DND-41 (cell line): ENCODE data around the gene TFAP2B.

Experiments
- ATAC-seq: fragments of 200-7000 bp; cut with Tn5 transposase; 3 replicates; pipeline ENCODE4 v1.9.1; 2021; ENCODE audit warnings: low read depth; ENCODE audit not compliant: insufficient read depth
- DNase-seq: peaks from one replicate; pipeline ENCODE4 v3.0.0-alpha.2; 2020
- H2AFZ ChIP-seq: 2 replicates; pipeline ENCODE4 v1.6.0; 2012; ENCODE audit warnings: low read depth, low read length
- H3K27ac ChIP-seq: 2 replicates; pipeline ENCODE4 v1.5.1; 2012; ENCODE audit warnings: low read length, inconsistent platforms
- H3K27me3 ChIP-seq: fragments of 200-600 bp; sonication (generic); 2 replicates; pipeline ENCODE4 v1.6.0; 2012; ENCODE audit warnings: low read length, mild to moderate bottlenecking, inconsistent platforms; ENCODE audit not compliant: insufficient read depth, poor library complexity
- H3K36me3 ChIP-seq: 2 replicates; pipeline ENCODE4 v1.5.1; 2012; ENCODE audit warnings: low read length, inconsistent platforms; ENCODE audit not compliant: insufficient read depth
- H3K4me1 ChIP-seq: 2 replicates; pipeline ENCODE4 v1.5.1; 2012; ENCODE audit warnings: mild to moderate bottlenecking, low read length; ENCODE audit not compliant: insufficient read depth
- H3K4me2 ChIP-seq: 2 replicates; pipeline ENCODE4 v1.6.0; 2012; ENCODE audit warnings: mild to moderate bottlenecking, moderate library complexity, low read length, inconsistent platforms; ENCODE audit not compliant: insufficient read depth
- H3K4me3 ChIP-seq, 2 experiments: fragments of 200-600 bp in 1 of 2; shearing (Covaris generic) in 1 of 2; 2 replicates each; pipeline ENCODE4 v1.5.1; 2012 to 2016; ENCODE audit warnings: inconsistent platforms in 2 of 2, low read length in 2 of 2, mild to moderate bottlenecking in 2 of 2, low read depth in 1 of 2, moderate library complexity in 1 of 2
- H3K79me2 ChIP-seq: 2 replicates; pipeline ENCODE4 v1.6.0; 2012; ENCODE audit warnings: low read length, inconsistent platforms; ENCODE audit not compliant: insufficient read depth
- H3K9ac ChIP-seq: 2 replicates; pipeline ENCODE4 v1.6.0; 2012; ENCODE audit warnings: low read depth, mild to moderate bottlenecking, inconsistent platforms, low read length, moderate library complexity
- H3K9me3 ChIP-seq: 2 replicates; pipeline ENCODE4 v1.5.1; 2012; ENCODE audit warnings: low read length, moderate library complexity, mild to moderate bottlenecking, inconsistent platforms; ENCODE audit not compliant: insufficient read depth, severe bottlenecking
- H4K20me1 ChIP-seq: 2 replicates; pipeline ENCODE4 v1.6.0; 2012; ENCODE audit warnings: low read length; ENCODE audit not compliant: insufficient read depth
- CTCF ChIP-seq: IDR thresholded peaks from 2 replicates; pipeline ENCODE4 v1.5.1; 2012; ENCODE audit warnings: borderline replicate concordance, low read length, moderate library complexity, mild to moderate bottlenecking; ENCODE audit not compliant: poor library complexity, severe bottlenecking; ENCODE audit errors: extremely low read depth
- EZH2 ChIP-seq: IDR thresholded peaks from 3 replicates; pipeline ENCODE4 v1.6.1; 2012; ENCODE audit warnings: borderline replicate concordance, low read depth, mild to moderate bottlenecking, moderate library complexity, low read length, inconsistent platforms; ENCODE audit not compliant: severe bottlenecking

The TFAP2B gene

DNA sequence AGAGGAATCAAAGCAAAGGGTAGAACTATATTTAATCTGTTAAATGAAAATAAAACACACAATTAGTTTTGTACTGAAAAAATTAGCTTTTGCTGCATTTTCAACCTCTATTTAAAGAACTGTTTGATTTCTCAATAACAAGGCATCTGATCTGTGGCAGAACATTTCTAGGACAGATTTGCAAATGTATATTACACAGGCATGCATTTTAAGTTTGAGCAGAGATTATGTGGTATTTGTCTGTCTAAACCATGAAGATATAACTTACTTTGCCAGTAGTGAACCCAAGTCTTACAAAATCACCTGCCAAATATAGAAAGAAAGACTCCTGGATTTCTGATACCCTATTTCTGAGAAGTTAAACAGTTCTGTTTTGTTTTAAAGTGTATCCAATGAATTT is 71.9 kb downstream of the TFAP2B start:
- Histone ChIP-seq H4K20me1 (no peaks in the 10 kb centered on the region), H3K4me1 (no peaks in the 10 kb centered on the region), H3K27me3 (no peaks in the 10 kb centered on the region), H3K27ac (no peak overlapping the region), H3K9ac (no peak overlapping the region), H3K4me3 (no peak overlapping the region), H3K79me2 (no peaks in the 10 kb centered on the region), H3K36me3 (no peaks in the 10 kb centered on the region), H3K4me2 (no peak overlapping the region), H2AFZ (no peak overlapping the region), H3K9me3 (no peaks in the 10 kb centered on the region)
- TF ChIP-seq EZH2, result no peak
- no peak for TF ChIP-seq CTCF
- DNase-seq, result no peak
- no peak for ATAC-seq

- ATAC-seq (no peak), DNase-seq (no peak)
- Histone ChIP-seq H3K27ac (no peak overlapping the region), H3K9ac (no peak overlapping the region), H3K4me2 (no peak overlapping the region), H3K4me3 (no peak overlapping the region), H2AFZ (no peak overlapping the region), H3K4me1 (no peaks in the 10 kb centered on the region), H3K36me3 (no peaks in the 10 kb centered on the region), H4K20me1 (no peaks in the 10 kb centered on the region), H3K27me3 (no peaks in the 10 kb centered on the region), H3K79me2 (no peaks in the 10 kb centered on the region), H3K9me3 (no peaks in the 10 kb centered on the region)
- TF ChIP-seq EZH2 (no peak), CTCF (no peak)
Observed at GRCh38 chr6:50891290-50891689, 72.6 kb downstream of the TFAP2B start.
